IPS DF 6.9 (cell line): ENCODE data around the gene CADM2.

Experiments used
- DNase-seq: peaks from one replicate; pipeline ENCODE4 v3.0.0-alpha.2; 2013; ENCODE audit warnings: low read depth, low spot score
- H3K27ac ChIP-seq: one replicate; pipeline ENCODE4 v1.5.1; 2013; ENCODE audit warnings: low read length, control low read depth
- H3K27me3 ChIP-seq: 2 replicates; pipeline ENCODE4 v1.6.1; 2013; ENCODE audit warnings: mild to moderate bottlenecking, low read length; ENCODE audit not compliant: control insufficient read depth, insufficient read depth
- H3K36me3 ChIP-seq: 2 replicates; pipeline ENCODE4 v1.6.1; 2013; ENCODE audit warnings: low read length; ENCODE audit not compliant: control insufficient read depth, insufficient read depth
- H3K4me1 ChIP-seq: 2 replicates; pipeline ENCODE4 v1.6.1; 2013; ENCODE audit warnings: low read length; ENCODE audit not compliant: control insufficient read depth, insufficient read depth
- H3K4me3 ChIP-seq: 2 replicates; pipeline ENCODE4 v1.5.1; 2013; ENCODE audit warnings: mild to moderate bottlenecking, low read length
- H3K9me3 ChIP-seq: 2 replicates; pipeline ENCODE4 v1.6.1; 2013; ENCODE audit warnings: low read length, inconsistent platforms; ENCODE audit not compliant: control insufficient read depth, insufficient read depth
- WGBS: extraction: QIAGEN DNeasy Blood & Tissue Kit; methylation state at CpG from one replicate; pipeline ENCODE4 v1.1.7; 2013; ENCODE audit warnings: mixed read lengths, missing lambda C conversion rate; ENCODE audit not compliant: insufficient read length, insufficient coverage; 5-methylcytosine and 5-hydroxymethylcytosine counted together

The CADM2 gene

DNA sequence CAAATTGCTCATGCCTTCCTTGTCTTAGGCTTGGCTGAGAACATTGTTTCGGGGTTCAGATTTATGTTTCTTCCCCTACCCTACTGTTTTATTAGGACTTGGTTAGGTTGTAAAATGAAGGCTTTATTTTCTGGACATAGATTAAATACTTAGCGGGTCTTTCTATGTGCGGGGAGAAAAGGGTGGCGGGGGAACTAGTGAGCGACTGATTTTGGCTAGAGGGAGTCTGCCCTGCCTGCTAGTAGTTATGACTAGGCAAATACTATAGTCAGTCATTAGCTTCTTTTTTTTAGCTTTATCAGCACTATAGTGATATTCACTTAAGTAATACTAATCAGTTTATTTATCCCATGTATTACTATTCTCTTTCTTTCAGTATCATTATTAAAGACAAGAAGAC is 3.6 kb downstream of the CADM2 start:
- Histone ChIP-seq H3K9me3 (no peaks in the 10 kb centered on the region), H3K36me3 (no peaks in the 10 kb centered on the region), H3K4me1 (no peaks in the 10 kb centered on the region), H3K27me3 (no peaks in the 10 kb centered on the region), H3K4me3 (no peak overlapping the region), H3K27ac (no peak overlapping the region)
- no CpG with 5 or more reads among the region's 5 CpGs for WGBS
- DNase-seq: no peak

DNA sequence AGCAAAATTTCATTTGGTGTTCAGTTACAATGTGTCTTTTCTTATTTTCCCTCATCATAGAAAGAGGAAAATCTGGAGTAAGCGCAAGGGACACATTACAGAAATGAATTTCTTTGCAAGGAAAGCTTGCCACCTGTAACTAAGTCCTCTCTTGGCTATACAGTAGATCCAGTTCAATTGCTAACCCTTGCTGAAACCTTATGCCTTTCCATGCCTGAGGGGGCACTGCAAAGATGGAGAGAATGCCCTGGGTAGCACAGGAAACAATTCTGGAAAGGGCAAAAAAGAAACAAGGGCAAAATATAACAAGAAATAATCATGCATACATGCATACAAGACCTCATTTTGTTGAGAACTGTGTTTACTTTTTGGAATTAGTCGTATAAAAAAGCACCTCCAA is 4.3 kb downstream of the CADM2 start:
- WGBS: no CpG with 5 or more reads among the region's 2 CpGs
- no peaks in the 10 kb centered on the region for H3K36me3 ChIP-seq
- no peak for DNase-seq
- H3K4me1 ChIP-seq: no peaks in the 10 kb centered on the region; the same call in 1 of the 2 replicates
- no peak overlapping the region for H3K4me3 ChIP-seq
- no peaks in the 10 kb centered on the region for H3K27me3 ChIP-seq
- H3K27ac ChIP-seq: no peak overlapping the region
- no peaks in the 10 kb centered on the region for H3K9me3 ChIP-seq

- no peaks in the 10 kb centered on the region for H3K9me3 ChIP-seq
- H3K27me3 ChIP-seq: no peaks in the 10 kb centered on the region
- no peaks in the 10 kb centered on the region for H3K36me3 ChIP-seq
- no peak overlapping the region for H3K27ac ChIP-seq
- WGBS: no CpG with 5 or more reads among the region's 1 CpG
- DNase-seq: no peak
- H3K4me1 ChIP-seq: peaks cover 2% of the 10 kb centered on the region; the same call in 1 of the 2 replicates
- H3K4me3 ChIP-seq: no peak overlapping the region
Measured at GRCh38 chr3:84965141-84965540, 6.4 kb downstream of the CADM2 start.

DNA sequence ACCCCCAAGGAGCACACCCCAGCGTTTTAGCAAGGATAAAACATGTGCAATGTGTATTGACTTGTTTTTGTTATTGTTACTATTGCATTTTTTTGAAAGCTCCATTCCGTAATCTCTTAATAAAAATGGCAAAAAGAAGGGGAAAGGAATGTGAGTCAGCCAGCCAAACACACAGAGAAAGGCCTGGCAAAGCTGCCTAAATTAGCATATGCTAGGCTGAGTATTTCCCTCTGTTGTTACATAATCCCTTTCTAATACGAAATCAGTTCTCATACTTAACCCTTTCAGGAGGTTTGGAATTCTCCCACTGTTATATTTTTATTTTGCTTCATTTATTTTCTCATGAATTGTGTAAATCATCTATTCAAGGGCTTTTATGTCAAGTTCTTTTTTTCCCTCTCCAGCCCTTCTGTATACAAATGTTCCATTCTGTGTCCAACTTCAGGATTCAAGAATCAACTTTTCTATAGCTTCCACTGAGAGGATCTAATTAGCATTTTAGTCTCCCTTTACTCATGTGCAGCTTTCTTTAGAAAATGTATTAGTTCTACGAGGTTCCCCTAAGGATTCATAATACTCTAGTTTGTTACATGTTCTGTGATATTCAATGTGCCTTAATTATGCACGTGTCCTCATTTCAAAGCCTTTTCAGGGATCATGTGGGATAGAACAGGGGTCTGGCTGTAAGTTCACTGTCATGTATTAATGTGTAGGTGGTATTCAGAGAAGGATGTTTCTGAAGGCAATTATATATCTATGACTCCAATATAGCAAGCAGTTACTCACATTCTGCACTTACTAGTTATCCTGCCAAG is 9.2 kb downstream of the CADM2 start:
- H3K27me3 ChIP-seq: no peaks in the 10 kb centered on the region
- WGBS: no CpG with 5 or more reads among the region's 5 CpGs
- no peaks in the 10 kb centered on the region for H3K36me3 ChIP-seq
- no peak for DNase-seq
- no peak overlapping the region for H3K27ac ChIP-seq
- H3K4me3 ChIP-seq: no peak overlapping the region
- H3K4me1 ChIP-seq: peaks cover 2% of the 10 kb centered on the region; the same call in 1 of the 2 replicates
- H3K9me3 ChIP-seq: no peaks in the 10 kb centered on the region

DNA sequence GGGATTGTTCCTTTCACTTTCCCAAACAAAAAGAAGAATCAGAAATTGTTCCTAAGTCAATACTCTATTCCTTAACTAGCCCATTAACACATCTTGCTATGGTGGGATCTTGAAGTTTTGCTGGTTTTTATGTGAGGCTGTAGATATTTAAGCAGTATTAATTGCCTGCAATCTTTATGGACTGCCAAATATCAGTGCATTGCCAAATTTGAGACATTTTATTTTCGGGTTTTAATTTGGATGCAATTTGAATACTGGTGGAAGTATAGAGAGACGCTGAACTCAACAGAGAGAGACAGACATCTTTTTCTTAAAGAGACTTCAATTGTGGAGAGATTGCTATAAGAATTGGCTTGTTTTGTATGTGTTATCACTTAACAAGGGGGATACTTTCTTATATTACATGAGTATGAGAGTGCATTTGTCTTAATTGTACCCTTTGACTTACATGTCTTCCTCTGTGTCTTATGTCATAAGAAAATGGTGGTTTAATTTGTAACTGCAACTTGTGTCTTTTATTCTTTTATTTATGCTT is 10.0 kb downstream of the CADM2 start:
- Histone ChIP-seq H3K4me3 (no peak overlapping the region), H3K9me3 (no peaks in the 10 kb centered on the region), H3K27ac (no peak overlapping the region), H3K27me3 (no peaks in the 10 kb centered on the region), H3K36me3 (no peaks in the 10 kb centered on the region), H3K4me1 (peaks cover 2% of the 10 kb centered on the region; the same call in 1 of the 2 replicates)
- WGBS: no CpG with 5 or more reads among the region's 2 CpGs
- DNase-seq: no peak

DNA sequence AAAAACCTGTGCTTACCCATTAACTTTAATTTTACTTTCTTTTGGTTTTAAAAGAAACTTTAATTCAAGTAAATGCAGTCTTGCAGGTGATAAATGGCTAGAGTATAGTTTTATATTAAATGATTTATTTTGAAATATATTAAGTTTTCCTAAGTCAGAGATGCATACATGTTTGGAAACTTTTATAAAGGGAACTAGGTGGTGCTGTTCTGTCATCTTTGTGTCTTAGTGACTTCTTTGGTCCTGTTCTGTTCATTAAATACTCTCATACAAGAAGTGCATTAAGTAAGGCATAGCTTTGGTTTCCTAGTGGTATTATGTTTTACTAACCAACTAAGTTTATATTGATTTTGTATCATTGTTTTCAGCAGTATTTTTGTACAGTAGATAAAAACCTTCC is 15.6 kb downstream of the CADM2 start:
- Histone ChIP-seq H3K4me1 (no peaks in the 10 kb centered on the region), H3K36me3 (no peaks in the 10 kb centered on the region), H3K27me3 (no peaks in the 10 kb centered on the region), H3K27ac (no peak overlapping the region), H3K4me3 (no peak overlapping the region), H3K9me3 (no peaks in the 10 kb centered on the region)
- DNase-seq: no peak

- H3K4me1 ChIP-seq: no peaks in the 10 kb centered on the region
- DNase-seq: no peak
- no peaks in the 10 kb centered on the region for H3K36me3 ChIP-seq
- no peak overlapping the region for H3K4me3 ChIP-seq
- H3K27me3 ChIP-seq: no peaks in the 10 kb centered on the region
- no peak overlapping the region for H3K27ac ChIP-seq
- H3K9me3 ChIP-seq: no peaks in the 10 kb centered on the region
- WGBS: no CpG with 5 or more reads among the region's 1 CpG
Measured at GRCh38 chr3:84977021-84977420, 18.2 kb downstream of the CADM2 start.

DNA sequence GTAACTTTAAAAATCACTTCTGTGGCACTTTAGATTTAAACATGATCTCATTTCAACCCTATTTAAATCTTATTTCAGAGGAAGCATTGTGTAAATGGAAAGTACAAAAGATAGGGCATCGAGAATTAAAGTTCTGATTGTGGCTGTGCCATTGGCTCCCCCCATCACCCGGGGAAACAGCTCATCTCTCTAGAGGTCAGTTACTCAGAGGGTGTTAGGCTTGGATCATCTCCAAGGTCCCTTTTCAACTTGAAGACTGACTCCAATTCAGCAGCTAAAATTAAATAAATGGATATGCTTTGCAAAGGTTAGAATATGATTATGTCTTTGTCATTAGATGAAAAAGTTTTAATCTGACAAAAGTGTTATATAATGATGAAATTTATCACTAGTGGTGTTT is 20.1 kb downstream of the CADM2 start:
- H3K27me3 ChIP-seq: no peaks in the 10 kb centered on the region
- no peaks in the 10 kb centered on the region for H3K9me3 ChIP-seq
- no peak for DNase-seq
- H3K36me3 ChIP-seq: no peaks in the 10 kb centered on the region
- H3K4me3 ChIP-seq: no peak overlapping the region
- no CpG with 5 or more reads among the region's 2 CpGs for WGBS
- no peak overlapping the region for H3K27ac ChIP-seq
- no peaks in the 10 kb centered on the region for H3K4me1 ChIP-seq

DNA sequence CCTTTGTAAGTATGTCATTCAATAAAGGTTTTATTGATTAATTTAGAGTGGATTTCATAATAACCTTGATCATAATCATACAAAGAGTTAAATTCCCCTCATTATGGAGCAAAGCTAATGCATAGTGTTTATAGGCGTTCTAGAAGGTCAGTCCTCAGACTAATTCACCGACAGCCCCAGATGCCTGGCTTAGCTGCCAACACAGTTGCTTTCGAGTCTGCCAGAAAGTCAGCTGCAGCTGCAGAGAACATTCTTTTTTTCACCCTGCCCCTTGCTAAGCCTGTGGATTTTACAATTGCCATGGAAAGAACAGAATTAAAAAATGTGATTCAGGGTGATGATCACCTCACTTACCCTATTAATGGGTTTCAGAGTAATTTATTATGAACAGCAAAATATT is 21.2 kb downstream of the CADM2 start:
- Histone ChIP-seq H3K4me1 (no peaks in the 10 kb centered on the region), H3K27ac (no peak overlapping the region), H3K4me3 (no peak overlapping the region), H3K36me3 (no peaks in the 10 kb centered on the region), H3K9me3 (no peaks in the 10 kb centered on the region), H3K27me3 (no peaks in the 10 kb centered on the region)
- DNase-seq: no peak
- WGBS: no CpG with 5 or more reads among the region's 3 CpGs

DNA sequence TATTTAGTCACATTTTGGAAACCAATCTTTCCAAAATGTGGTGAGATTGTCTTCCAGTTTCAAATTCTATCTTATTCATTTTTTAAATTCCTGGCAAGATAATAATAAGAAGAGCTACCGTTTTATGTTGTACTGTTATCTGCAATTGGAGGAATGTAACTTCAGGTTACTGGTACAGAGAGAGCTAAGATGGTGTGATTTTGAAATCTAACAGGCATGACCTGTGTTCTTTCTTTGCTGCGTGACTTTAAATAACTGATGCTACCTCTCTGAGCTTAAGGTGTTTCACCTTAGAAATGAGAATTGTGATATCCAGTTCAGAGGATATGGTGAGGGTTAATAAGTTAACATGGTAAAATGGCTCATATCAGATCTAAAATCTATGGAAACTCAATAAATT is 21.7 kb downstream of the CADM2 start:
- Histone ChIP-seq H3K27ac (no peak overlapping the region), H3K4me3 (no peak overlapping the region), H3K9me3 (no peaks in the 10 kb centered on the region), H3K4me1 (no peaks in the 10 kb centered on the region), H3K36me3 (no peaks in the 10 kb centered on the region), H3K27me3 (no peaks in the 10 kb centered on the region)
- DNase-seq: no peak
- no CpG with 5 or more reads among the region's 2 CpGs for WGBS

- no peak overlapping the region for H3K27ac ChIP-seq
- H3K27me3 ChIP-seq: no peaks in the 10 kb centered on the region
- no CpG with 5 or more reads among the region's 3 CpGs for WGBS
- no peaks in the 10 kb centered on the region for H3K4me1 ChIP-seq
- no peaks in the 10 kb centered on the region for H3K9me3 ChIP-seq
- H3K36me3 ChIP-seq: no peaks in the 10 kb centered on the region
- no peak for DNase-seq
- H3K4me3 ChIP-seq: no peak overlapping the region
Measured at GRCh38 chr3:84983490-84983889, 24.7 kb downstream of the CADM2 start.
